GM12878 (cell line): Measurements from ENCODE around the gene MDC1. TPM values are rescaled to one million over a fixed set of nuclear protein-coding genes. Genes with fewer than 3 reads are reported as not detected.

Experiments
- ATAC-seq: fragments of 200-7000 bp; cut with Tn5 transposase; 3 replicates; pipeline ENCODE4 v1.9.1; 2020; ENCODE audit warnings: mild to moderate bottlenecking, moderate library complexity
- BruUV-seq: library from RNA; stranded (reverse); fragments of 400-500 nt; replicated peaks from 2 replicates; lab custom pipeline; 2021; lab: Mats Ljungman, UMichigan
- CTCF ChIA-PET: fragments of 300-600 bp; sonication (Branson Sonifier 250); formaldehyde crosslinking; extraction: SDS; loops from one replicate; lab custom pipeline; 2021; ENCODE audit warnings: inconsistent platforms; lab: Yijun Ruan, JAX
- POLR2A ChIA-PET: fragments of 350-600 bp; formaldehyde crosslinking; extraction: SDS; loops from one replicate; lab custom pipeline; 2021; ENCODE audit warnings: inconsistent platforms; lab: Charles Lee
- RAD21 ChIA-PET: fragments of 300-600 bp; sonication (Branson Sonifier 250); formaldehyde crosslinking; loops from one replicate; lab custom pipeline; 2023; ENCODE audit warnings: antibody characterized with exemption; ENCODE audit not compliant: unreplicated experiment; lab: Charles Lee
- SMC1A ChIA-PET: fragments of 300-600 bp; sonication (Branson Sonifier 250); formaldehyde crosslinking; loops from one replicate; lab custom pipeline; 2023; ENCODE audit not compliant: unreplicated experiment, uncharacterized antibody; lab: Charles Lee
- DNase-seq: peaks from one replicate; pipeline ENCODE4 v3.0.0-alpha.2; 2011; ENCODE audit warnings: low read depth, low spot score
- FAIRE-seq: peaks from 3 replicates; lab custom pipeline; 2011; peaks lifted over from hg19 to GRCh38; lab: Jason Lieb, UNC
- H2AFZ ChIP-seq: 2 replicates; pipeline ENCODE4 v1.6.0; 2011; ENCODE audit warnings: low read depth, low read length, control low read depth; ENCODE audit not compliant: control insufficient read depth
- H3K27ac ChIP-seq: 2 replicates; pipeline ENCODE4 v1.5.1; 2011; ENCODE audit warnings: control low read depth; ENCODE audit not compliant: control insufficient read depth, insufficient read depth
- H3K27me3 ChIP-seq, 2 experiments: replicated peaks in 1 of 2; 2 replicates each; pipeline versions ENCODE4 v1.6.0 to v1.6.1; 2011; ENCODE audit warnings: low read length in 1 of 2; ENCODE audit not compliant: control insufficient read depth in 2 of 2, insufficient read depth in 2 of 2
- H3K36me3 ChIP-seq, 2 experiments: 2 replicates each; pipeline ENCODE4 v1.5.1; 2011; ENCODE audit warnings: low read length in 1 of 2; ENCODE audit not compliant: control insufficient read depth in 2 of 2, insufficient read depth in 2 of 2
- H3K4me1 ChIP-seq: 2 replicates; pipeline ENCODE4 v1.6.1; 2011; ENCODE audit warnings: mild to moderate bottlenecking, low read length, moderate library complexity, mixed read lengths; ENCODE audit not compliant: control insufficient read depth, insufficient read depth
- H3K4me2 ChIP-seq: 2 replicates; pipeline ENCODE4 v1.6.0; 2011; ENCODE audit warnings: control low read depth; ENCODE audit not compliant: control insufficient read depth, insufficient read depth
- H3K4me3 ChIP-seq: fragments of 200-600 bp; sonication (generic); 2 replicates; pipeline ENCODE4 v1.5.1; 2016
- H3K79me2 ChIP-seq: 2 replicates; pipeline ENCODE4 v1.6.0; 2011; ENCODE audit warnings: low read length; ENCODE audit not compliant: control insufficient read depth, insufficient read depth
- H3K9ac ChIP-seq: 2 replicates; pipeline ENCODE4 v1.8.0; 2011; ENCODE audit warnings: low read length, control low read depth, mixed read lengths; ENCODE audit not compliant: control insufficient read depth, insufficient read depth
- H3K9me3 ChIP-seq: replicated peaks from 3 replicates; pipeline ENCODE4 v1.5.1; 2011; ENCODE audit warnings: mild to moderate bottlenecking, low read length; ENCODE audit not compliant: control insufficient read depth, insufficient read depth
- H4K20me1 ChIP-seq: 2 replicates; pipeline ENCODE4 v1.6.0; 2011; ENCODE audit not compliant: control insufficient read depth, insufficient read depth
- ATF2 ChIP-seq: IDR thresholded peaks from 2 replicates; pipeline ENCODE4 v1.6.1; 2012; ENCODE audit warnings: low read length, inconsistent platforms
- BCL11A ChIP-seq: IDR thresholded peaks from 2 replicates; pipeline ENCODE4 v1.6.1; 2011; ENCODE audit warnings: low read depth, low read length
- CUX1 ChIP-seq: IDR thresholded peaks from 2 replicates; pipeline ENCODE4 v1.6.1; 2012; ENCODE audit warnings: improper control_type of control experiment, low read depth, low read length; ENCODE audit not compliant: insufficient replicate concordance
- ESRRA ChIP-seq: IDR thresholded peaks from 2 replicates; pipeline ENCODE4 v1.6.1; 2012; ENCODE audit warnings: mild to moderate bottlenecking, low read length, improper control_type of control experiment
- IRF4 ChIP-seq: IDR thresholded peaks from 2 replicates; pipeline ENCODE4 v1.6.1; 2011; ENCODE audit warnings: low read depth, low read length
- MXI1 ChIP-seq: fragments of 150-350 bp; IDR thresholded peaks from 2 replicates; pipeline ENCODE4 v1.6.1; 2011; ENCODE audit warnings: low read depth, mild to moderate bottlenecking, inconsistent platforms, low read length, improper control_type of control experiment
- POLR2AphosphoS2 ChIP-seq: IDR thresholded peaks from 2 replicates; pipeline ENCODE4 v1.6.1; 2011; ENCODE audit warnings: low read depth, mild to moderate bottlenecking, low read length, improper control_type of control experiment, moderate library complexity
- POLR2AphosphoS5 ChIP-seq: IDR thresholded peaks from 2 replicates; pipeline ENCODE4 v1.6.1; 2011; ENCODE audit warnings: mild to moderate bottlenecking, low read length, inconsistent platforms
- WGBS: methylation state at CpG from one replicate; pipeline ENCODE4 v1.1.6; 2016; ENCODE audit warnings: low lambda C conversion rate; ENCODE audit not compliant: insufficient replicate concordance, insufficient coverage; ENCODE audit errors: missing lambda C conversion rate; 5-methylcytosine and 5-hydroxymethylcytosine counted together
- in situ Hi-C: fragments of 300-500 bp; cut with MboI; formaldehyde crosslinking; loops from 9 replicates; pipeline ENCODE4 v1.14.3; 2018; ENCODE audit warnings: mixed read lengths
- intact Hi-C: fragments of 100-400 bp; cut with micrococcal nuclease; formaldehyde crosslinking; loops from one replicate; pipeline ENCODE4 v1.14.2; 2022; ENCODE audit not compliant: unreplicated experiment
- polyA plus RNA-seq, 11 experiments: library from polyadenylated mRNA; depleted of rRNA in 4 of 11; unstranded in 6 of 11; stranded (reverse) in 5 of 11; fragments of >200 nt; fragmentation: Nextera tagmentation in 4 of 11; fragmentation: Illumina TruSeq in 1 of 11; extraction: Ambion mirVana in 4 of 11; extraction: Trizol in 1 of 11; gene quantifications; 1 replicate in 1 of 11; 2 replicates in 10 of 11; pipeline versions ENCODE4 v1.2.1 to v1.2.3, GENCODE V29; 2011 to 2016; ENCODE audit warnings: inconsistent platforms in 2 of 11, missing spikeins in 2 of 11, low read depth in 1 of 11
- total RNA-seq, 4 experiments: library from RNA; depleted of rRNA in 3 of 4; stranded (reverse); fragments of >200 nt in 3 of 4; fragmentation: Illumina TruSeq in 1 of 4; extraction: Trizol in 1 of 4; gene quantifications; 2 replicates each; pipeline versions ENCODE4 v1.2.1 to v1.2.3, GENCODE V29; 2013 to 2021

MDC1 gene
- total and polyA plus RNA-seq, 10 of the 15 experiments (the other 5 are each of a cell fraction or from before 2014, with no cell fraction given), result 5.1 to 62.5 (median 22.4) TPM

- TF ChIP-seq CUX1, result peak; percentile 40
These were observed 18.7 kb upstream of the MDC1 start (continued) for GRCh38 chr6:30735668-30736314.

- intact Hi-C loops, result no loop called here
- Histone ChIP-seq H3K79me2 (peaks cover 2% of the 10 kb centered on the region; the same call in 1 of the 2 replicates), H3K9me3 (no peaks in the 10 kb centered on the region), H3K4me1 (peaks cover 29% of the 10 kb centered on the region), H3K27ac (no peak overlapping the region), H3K9ac (no peak overlapping the region), H4K20me1 (no peaks in the 10 kb centered on the region), H3K4me3 (no peak overlapping the region), H2AFZ (no peak overlapping the region), H3K36me3 (peaks cover 9 to 10% of the 10 kb centered on the region in 2 experiments; a peak in 3 of 4 replicates), H3K4me2 (no peak overlapping the region), H3K27me3 (no peaks in the 10 kb centered on the region)
- RAD21 ChIA-PET, result interaction anchor here (0.8 to 12.8 kb wide), 3 partner anchors 10 to 53 kb away, joined by 3 to 232 read pairs (median 31); partner anchors contain the start of genes DHX16, FLOT1 and TUBB
- TF ChIP-seq POLR2AphosphoS5 (no peak), POLR2AphosphoS2 (no peak), BCL11A (no peak), IRF4 (no peak), ATF2 (no peak), ESRRA (no peak), MXI1 (no peak)
- POLR2A ChIA-PET, result interaction anchor here (1.1 to 4.4 kb wide), 8 partner anchors 11 to 99 kb away, joined by 3 to 36 read pairs (median 4); partner anchors contain the start of gene NRM
- no TSS peak for BruUV-seq
- DNase-seq (no peak), FAIRE-seq (no peak), ATAC-seq (no peak)
- SMC1A ChIA-PET, result interaction anchor here (0.6 to 17.7 kb wide), 15 partner anchors 8 to 355 kb away, joined by 3 to 265 read pairs (median 8); partner anchors contain the start of genes DHX16, FLOT1, MRPS18B and PPP1R10
- WGBS, result 95% methylated on average over 10 of the region's 12 CpGs
- CTCF ChIA-PET, result interaction anchor here (0.6 to 22.7 kb wide), 25 partner anchors 8 to 347 kb away, joined by 3 to 487 read pairs (median 8); partner anchors contain the start of genes FLOT1, MDC1 and NRM
- in situ Hi-C loops, result loop anchor here (5.0 kb wide), 1 partner anchor 250 kb away; no protein-coding TSS in a partner anchor
These were observed 15.3 kb upstream of the MDC1 start for GRCh38 chr6:30732237-30732943.
